ENCODE results near the gene RBFOX2. TPM values are rescaled to one million over a fixed set of nuclear protein-coding genes. Genes with fewer than 3 reads are reported as not detected.

Gene RBFOX2
- total and polyA plus RNA-seq, 2 of the 13 experiments (the other 11 are each of a cell fraction or from before 2014, with no cell fraction given) = 37.3 to 40.4 TPM

DNA sequence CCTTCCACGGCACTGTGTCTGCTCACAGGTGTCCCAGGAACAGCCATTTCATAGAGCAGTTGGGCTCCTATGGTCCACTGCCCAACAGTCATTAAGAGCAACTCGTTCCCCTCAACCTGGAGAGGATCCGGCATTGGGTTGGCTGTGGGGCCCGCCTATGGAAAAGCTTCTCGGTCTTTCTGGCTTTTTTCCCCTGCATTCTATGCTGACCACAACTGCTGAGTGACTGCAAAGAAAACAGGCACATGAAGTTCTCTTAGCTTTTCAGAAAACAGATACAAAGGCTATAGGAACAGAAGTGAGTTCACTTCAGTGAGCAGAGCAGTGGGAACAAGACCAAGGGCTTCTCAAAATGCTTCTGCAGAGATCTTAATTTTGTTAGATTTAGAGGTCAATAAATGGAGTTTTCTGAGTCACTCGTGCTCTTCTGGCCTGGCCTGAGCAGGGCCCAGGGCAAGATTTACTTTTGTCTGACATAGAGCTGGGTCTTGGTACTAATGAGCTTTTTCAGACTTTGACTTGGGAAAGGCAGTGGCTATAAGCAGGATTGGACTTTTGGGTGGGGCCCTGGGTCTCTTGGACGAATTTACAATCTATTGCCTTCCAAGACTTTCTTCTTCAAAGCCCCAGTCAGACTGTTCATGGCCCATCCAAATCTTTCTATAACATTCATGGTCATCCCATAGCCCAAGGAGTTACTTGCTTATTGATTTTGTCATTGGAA is 324.6 kb downstream of the RBFOX2 start:
- no peak for DNase-seq (ENCODE audit: low spot score)
- POLR2A ChIA-PET = no interaction called here
- FAIRE-seq = no peak
- intact Hi-C loops (cut with micrococcal nuclease; ENCODE audit: unreplicated experiment) = no loop called here
- BruUV-seq (replicated peaks) = no TSS peak
- ATAC-seq = no peak
- in situ Hi-C loops (cut with HindIII; ENCODE audit: extremely low pct_ligation_motif_present, low pct_unique_long_range_greater_than_20kb) = no loop called here
- WGBS (ENCODE audit: low lambda C conversion rate) = 35% methylated on average over 7 of the region's 7 CpGs
- Histone ChIP-seq H2AFZ (ENCODE audit: low read length) (no peak overlapping the region), H4K20me1 (ENCODE audit: insufficient read depth, low read length) (no peaks in the 10 kb centered on the region), H3K4me1 (ENCODE audit: insufficient read depth, low read length) (peaks cover 8% of the 10 kb centered on the region), H3K27me3 (ENCODE audit: control insufficient read depth in 1 of 2, insufficient read depth in 2 of 2, low read length in 2 of 2) (peaks cover 0 to 3% of the 10 kb centered on the region in 2 experiments; a peak in 1 of 5 replicates), H3K4me2 (ENCODE audit: low read depth, low read length) (no peak overlapping the region), H3K9me3 (ENCODE audit: low read length) (no peaks in the 10 kb centered on the region), H3K79me2 (ENCODE audit: insufficient read depth, low read length) (no peaks in the 10 kb centered on the region), H3K9ac (ENCODE audit: insufficient read depth, low read depth, low read length) (no peak overlapping the region), H3K27ac (ENCODE audit: extremely low read length, insufficient read depth, low read length) (no peak overlapping the region), H3K36me3 (replicated peaks in 1 of 2; ENCODE audit: control insufficient read depth in 1 of 2, insufficient read depth in 2 of 2, low read length in 2 of 2) (no peaks in the 10 kb centered on the region), H3K4me3 (replicated peaks in 1 of 3; ENCODE audit: insufficient read depth in 1 of 3, low read depth in 2 of 3, low read length in 3 of 3) (no peak overlapping the region)
- CTCF ChIA-PET (ENCODE audit: low intra/inter-chr PET ratio, low total read pairs) = no interaction called here
- no peak for TF ChIP-seq ZNF234 (CRISPR knock-in tag; conservative IDR thresholded peaks at IDR 0.05)
- TF ChIP-seq KAT7 (CRISPR knock-in tag; IDR thresholded peaks at IDR 0.05; ENCODE audit: borderline replicate concordance) = no peak
- no peak for TF ChIP-seq RCOR2 (CRISPR knock-in tag; IDR thresholded peaks at IDR 0.05)
- no peak for TF ChIP-seq TRIM24 (CRISPR knock-in tag; IDR thresholded peaks at IDR 0.05)
- no peak for TF ChIP-seq ZFP36L1 (CRISPR knock-in tag; IDR thresholded peaks at IDR 0.05)
- no peak for TF ChIP-seq ZNF891 (CRISPR knock-in tag; IDR thresholded peaks at IDR 0.05)
- TF ChIP-seq, protein P1, sequence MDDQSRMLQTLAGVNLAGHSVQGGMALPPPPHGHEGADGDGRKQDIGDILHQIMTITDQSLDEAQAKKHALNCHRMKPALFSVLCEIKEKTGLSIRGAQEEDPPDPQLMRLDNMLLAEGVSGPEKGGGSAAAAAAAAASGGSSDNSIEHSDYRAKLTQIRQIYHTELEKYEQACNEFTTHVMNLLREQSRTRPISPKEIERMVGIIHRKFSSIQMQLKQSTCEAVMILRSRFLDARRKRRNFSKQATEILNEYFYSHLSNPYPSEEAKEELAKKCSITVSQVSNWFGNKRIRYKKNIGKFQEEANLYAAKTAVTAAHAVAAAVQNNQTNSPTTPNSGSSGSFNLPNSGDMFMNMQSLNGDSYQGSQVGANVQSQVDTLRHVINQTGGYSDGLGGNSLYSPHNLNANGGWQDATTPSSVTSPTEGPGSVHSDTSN (CRISPR knock-in tag; IDR thresholded peaks at IDR 0.05; ENCODE audit: borderline replicate concordance) = no peak
- TF ChIP-seq SATB2 (CRISPR knock-in tag; IDR thresholded peaks at IDR 0.05) = no peak
- no peak for TF ChIP-seq ZNF569 (CRISPR knock-in tag; IDR thresholded peaks at IDR 0.05; ENCODE audit: borderline replicate concordance)
- TF ChIP-seq, protein P2, sequence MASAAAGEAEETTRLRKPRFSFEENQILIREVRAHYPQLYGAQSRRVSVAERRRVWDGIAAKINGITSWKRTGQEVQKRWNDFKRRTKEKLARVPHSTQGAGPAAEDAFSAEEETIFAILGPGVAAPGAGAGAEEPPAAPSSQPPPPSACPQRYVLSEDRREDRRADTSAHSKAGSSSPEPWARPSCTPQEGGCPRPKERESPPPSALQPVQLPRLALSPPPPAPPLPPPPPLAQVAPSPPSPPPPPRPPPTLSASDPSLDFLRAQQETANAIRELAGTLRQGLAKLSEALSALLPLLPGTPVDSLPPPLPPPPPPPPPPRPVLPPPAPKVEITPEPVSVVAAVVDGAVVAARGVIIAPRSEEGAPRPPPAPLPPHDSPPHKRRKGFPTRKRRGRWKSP (CRISPR knock-in tag; IDR thresholded peaks at IDR 0.05) = no peak
- TF ChIP-seq, protein P3, sequence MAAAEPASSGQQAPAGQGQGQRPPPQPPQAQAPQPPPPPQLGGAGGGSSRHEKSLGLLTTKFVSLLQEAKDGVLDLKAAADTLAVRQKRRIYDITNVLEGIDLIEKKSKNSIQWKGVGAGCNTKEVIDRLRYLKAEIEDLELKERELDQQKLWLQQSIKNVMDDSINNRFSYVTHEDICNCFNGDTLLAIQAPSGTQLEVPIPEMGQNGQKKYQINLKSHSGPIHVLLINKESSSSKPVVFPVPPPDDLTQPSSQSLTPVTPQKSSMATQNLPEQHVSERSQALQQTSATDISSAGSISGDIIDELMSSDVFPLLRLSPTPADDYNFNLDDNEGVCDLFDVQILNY (CRISPR knock-in tag; conservative IDR thresholded peaks at IDR 0.05) = no peak
- TF ChIP-seq, protein P4, sequence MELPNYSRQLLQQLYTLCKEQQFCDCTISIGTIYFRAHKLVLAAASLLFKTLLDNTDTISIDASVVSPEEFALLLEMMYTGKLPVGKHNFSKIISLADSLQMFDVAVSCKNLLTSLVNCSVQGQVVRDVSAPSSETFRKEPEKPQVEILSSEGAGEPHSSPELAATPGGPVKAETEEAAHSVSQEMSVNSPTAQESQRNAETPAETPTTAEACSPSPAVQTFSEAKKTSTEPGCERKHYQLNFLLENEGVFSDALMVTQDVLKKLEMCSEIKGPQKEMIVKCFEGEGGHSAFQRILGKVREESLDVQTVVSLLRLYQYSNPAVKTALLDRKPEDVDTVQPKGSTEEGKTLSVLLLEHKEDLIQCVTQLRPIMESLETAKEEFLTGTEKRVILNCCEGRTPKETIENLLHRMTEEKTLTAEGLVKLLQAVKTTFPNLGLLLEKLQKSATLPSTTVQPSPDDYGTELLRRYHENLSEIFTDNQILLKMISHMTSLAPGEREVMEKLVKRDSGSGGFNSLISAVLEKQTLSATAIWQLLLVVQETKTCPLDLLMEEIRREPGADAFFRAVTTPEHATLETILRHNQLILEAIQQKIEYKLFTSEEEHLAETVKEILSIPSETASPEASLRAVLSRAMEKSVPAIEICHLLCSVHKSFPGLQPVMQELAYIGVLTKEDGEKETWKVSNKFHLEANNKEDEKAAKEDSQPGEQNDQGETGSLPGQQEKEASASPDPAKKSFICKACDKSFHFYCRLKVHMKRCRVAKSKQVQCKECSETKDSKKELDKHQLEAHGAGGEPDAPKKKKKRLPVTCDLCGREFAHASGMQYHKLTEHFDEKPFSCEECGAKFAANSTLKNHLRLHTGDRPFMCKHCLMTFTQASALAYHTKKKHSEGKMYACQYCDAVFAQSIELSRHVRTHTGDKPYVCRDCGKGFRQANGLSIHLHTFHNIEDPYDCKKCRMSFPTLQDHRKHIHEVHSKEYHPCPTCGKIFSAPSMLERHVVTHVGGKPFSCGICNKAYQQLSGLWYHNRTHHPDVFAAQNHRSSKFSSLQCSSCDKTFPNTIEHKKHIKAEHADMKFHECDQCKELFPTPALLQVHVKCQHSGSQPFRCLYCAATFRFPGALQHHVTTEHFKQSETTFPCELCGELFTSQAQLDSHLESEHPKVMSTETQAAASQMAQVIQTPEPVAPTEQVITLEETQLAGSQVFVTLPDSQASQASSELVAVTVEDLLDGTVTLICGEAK (IDR thresholded peaks at IDR 0.05) = no peak
- TF ChIP-seq, protein P4 (CRISPR knock-in tag; IDR thresholded peaks at IDR 0.05) = no peak
